GM15510 (cell line): ENCODE results near the gene ADCY10.

ENCODE experiments used
- POLR2A ChIP-seq: IDR thresholded peaks from 3 replicates; pipeline ENCODE4 v1.6.1; 2011; ENCODE audit warnings: borderline replicate concordance; ENCODE audit not compliant: insufficient read length; ENCODE audit errors: extremely low read depth

The ADCY10 gene

DNA sequence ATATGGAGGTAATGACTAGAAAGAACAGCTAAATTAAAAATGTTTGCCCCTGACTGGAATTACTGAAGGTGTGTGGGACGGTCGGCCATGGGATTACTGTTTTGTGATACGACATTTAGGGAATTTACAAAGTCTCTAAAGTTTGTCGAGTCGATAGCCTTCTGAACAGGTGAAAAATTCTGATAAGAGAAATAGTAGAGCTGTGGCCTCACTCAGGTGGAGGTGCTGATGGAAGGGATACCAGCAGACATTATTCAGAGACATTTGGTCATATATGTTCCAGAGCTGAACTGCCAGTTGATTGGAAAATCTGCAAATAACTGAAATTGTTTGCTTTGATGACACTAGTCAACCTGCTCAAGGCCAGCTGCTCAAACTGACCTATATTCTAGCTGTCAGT, 71.1 kb downstream of the ADCY10 start:
- no peak for TF ChIP-seq POLR2A

DNA sequence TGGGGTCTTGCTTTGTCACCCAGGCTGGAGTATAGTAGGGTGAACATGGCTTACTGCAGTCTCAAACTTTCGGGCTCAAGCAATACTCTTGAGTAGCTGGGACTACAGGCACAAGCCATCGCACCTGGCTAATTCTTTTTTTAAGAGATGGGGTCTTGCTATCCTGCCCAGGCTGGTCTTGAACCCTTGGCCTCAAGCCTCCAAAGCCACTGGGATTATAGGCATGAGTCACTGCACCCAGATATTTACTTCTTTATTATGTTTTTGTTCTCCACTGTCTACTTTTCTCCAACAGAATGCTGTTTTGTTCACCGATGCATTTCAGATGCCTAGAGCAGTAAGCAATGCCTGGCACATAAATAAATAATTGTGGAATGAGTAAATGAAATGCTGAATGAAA, 72.4 kb downstream of the ADCY10 start:
- TF ChIP-seq POLR2A: no peak

DNA sequence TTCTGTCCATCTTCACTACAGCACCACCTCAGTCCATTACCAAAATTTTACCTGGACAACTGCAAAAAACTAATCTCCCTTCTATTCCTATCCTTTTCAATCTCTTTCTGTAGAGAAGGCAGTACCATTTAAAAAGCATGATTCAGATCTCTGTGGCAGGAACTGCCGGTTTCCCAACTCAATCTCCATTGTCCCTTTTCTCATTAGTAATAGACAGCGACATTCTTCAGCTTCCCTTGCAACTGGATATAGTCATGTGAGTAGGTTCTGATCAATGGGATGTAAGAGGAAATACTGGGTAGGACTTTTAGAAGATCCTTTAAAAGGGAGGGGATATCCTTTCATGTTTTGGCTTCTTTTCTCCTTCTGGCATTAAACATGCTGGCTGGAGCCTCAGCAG, 74.9 kb downstream of the ADCY10 start:
- TF ChIP-seq POLR2A: no peak

GRCh38 chr1:167837326-167837725, 76.6 kb downstream of the ADCY10 start:
- no peak for TF ChIP-seq POLR2A

GRCh38 chr1:167836197-167836596, 77.7 kb downstream of the ADCY10 start:
- no peak for TF ChIP-seq POLR2A

- no peak for TF ChIP-seq POLR2A
These were observed 80.0 kb downstream of the ADCY10 start for GRCh38 chr1:167833904-167834303.

GRCh38 chr1:167832693-167833092, 81.2 kb downstream of the ADCY10 start:
- no peak for TF ChIP-seq POLR2A

- no peak for TF ChIP-seq POLR2A
These were observed 84.1 kb downstream of the ADCY10 start for GRCh38 chr1:167829868-167830267.

DNA sequence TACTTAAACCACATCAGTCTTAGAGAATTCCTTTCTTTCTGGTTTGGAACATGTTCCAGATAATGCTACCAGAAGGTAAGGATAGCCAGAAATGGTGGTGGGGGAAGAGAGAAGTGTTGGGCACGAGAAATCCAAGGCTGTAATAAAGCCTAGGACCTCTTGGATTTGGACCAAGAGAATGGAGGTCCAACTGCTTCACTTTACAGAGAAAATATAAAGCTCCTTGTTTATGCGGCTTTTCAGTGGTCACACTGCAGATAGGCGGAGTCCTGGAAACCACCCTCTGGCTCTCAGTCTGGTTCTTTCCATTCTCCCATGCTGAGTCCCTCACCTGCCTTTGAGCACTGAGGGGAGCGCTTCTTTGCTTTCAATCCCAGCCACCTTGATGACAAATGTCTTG, 87.8 kb downstream of the ADCY10 start:
- no peak for TF ChIP-seq POLR2A

DNA sequence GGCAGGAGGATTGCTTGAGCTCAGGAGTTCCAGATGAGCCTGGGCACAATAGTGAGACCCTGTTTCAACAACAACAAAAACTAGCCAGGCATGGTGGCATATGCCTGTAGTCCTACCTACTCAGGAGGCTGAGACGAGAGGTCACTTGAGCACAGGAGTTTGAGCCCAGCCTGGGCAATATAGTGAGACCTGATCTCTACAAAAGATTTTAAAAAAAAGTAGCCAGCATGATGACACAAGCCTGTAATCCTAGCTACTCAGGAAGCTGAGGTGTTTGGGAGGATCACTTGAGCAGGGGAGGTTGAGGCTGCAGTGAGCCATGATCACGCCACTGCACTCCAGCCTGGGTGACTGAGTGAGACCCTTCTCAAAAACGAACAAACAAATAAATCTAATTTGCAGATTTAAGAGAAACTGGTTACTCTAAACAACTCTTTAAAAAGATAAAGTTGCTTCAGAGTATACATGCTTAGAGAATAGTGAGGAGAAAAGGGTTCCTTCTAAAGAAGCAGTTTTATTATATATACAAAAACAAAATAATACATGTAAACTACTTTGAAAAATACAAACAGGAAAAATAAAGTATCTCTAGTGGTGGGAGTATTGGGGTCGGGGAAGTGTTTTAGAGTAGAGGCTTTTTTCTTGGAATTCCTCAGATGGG, 88.4 kb downstream of the ADCY10 start:
- no peak for TF ChIP-seq POLR2A

DNA sequence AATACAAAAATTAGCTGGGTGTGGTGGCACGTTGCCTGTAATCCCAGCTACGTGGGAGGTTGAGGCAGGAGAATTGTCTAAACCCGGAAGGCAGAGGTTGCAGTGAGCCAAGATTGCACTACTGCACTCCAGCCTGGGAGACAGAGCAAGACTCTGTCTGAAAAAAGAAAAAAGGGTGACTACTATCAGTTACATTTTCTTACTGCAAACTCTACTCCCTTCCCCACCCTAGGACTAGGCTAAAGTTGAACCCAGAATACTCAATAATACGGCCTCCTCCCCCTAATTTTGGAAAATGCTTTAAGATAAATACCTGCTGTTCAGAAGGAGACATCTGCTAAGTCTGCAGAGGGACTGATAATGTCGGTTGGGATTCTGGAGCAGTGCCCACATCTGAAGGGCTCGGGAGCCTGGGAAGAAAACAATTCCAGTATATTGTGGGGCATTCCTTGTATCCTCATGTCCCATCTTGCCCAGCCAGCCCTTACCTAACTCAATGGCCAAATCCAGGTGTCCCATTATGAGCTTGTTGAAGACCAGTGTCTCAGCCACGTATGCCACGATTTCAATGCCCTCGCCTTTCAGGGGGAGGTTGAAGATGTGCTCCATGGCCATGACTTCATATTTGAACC, 89.7 kb downstream of the ADCY10 start:
- TF ChIP-seq POLR2A: no peak

DNA sequence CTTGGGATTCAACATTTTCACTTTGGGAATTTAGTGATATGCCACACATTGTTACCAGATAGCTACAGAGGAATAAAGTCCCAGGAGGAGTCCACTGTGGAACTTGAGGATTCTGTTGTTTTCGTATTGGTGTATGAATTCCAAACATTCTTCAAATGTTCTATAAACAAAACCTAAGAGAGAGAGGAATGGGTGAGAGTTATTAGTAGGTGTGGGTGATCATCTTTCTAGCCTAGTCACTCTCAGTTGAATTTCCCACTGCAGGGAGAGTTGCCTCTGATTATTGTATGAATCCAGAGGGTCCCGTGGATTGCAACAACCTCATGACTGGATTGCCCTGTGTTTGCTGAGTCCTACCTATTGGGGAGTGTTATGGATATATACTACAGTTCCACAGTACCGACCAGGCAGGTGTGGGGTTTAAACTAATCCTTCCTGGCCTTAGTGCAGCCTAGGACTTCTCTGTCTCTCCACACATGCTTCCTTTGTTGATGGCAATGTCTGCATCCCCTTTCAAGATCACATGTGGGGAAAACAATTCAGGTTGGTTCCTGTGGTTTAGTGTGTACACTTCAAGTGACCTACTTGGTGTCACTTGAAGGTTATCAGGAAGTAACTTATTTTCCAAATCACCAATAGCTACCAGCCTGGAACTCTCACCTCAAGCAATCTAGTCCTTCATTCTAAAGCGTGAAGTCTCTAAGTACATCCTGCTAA, 91.8 kb downstream of the ADCY10 start:
- TF ChIP-seq POLR2A: no peak

- no peak for TF ChIP-seq POLR2A
These were observed 92.6 kb downstream of the ADCY10 start for GRCh38 chr1:167821356-167821685.

DNA sequence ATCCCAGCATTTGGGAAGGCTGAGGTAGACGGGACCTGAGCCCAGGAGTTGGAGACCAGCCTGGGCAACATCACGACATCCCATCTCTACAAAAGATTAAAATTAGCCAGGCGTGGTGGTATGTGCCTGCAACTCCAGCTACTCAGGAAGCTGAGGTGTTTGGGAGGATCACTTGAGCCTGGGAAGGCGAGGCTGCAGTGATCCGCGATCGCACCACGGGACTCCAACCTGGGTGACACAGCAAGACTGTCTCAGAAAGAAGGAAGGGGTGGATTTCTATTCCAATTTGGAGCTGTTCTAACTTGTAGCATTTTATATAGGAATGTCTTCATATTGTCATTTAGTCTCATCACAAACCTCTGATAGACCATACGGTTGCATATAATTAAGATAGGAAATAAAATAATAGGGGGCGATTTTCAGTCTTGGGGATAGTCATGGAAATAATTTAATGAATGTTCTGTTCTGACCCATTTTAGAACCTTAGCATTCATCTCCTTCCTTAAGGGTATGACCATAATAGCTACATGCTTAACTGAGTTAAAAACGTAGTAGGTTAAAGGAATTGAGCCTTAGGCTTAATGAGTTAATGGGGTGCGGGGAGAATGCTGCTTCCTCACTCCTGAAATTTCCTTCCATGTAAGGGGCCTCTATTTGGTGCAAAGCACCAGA, 93.1 kb downstream of the ADCY10 start:
- no peak for TF ChIP-seq POLR2A
